HUES64 (cell line): ENCODE data around the gene GSDMA. TPM values are rescaled to one million over a fixed set of nuclear protein-coding genes. Genes with fewer than 3 reads are reported as not detected.

Experiments
- H3K27ac ChIP-seq: 2 replicates; pipeline ENCODE4 v1.7.0; 2013; ENCODE audit warnings: low read depth, low read length, inconsistent platforms
- H3K27me3 ChIP-seq: 2 replicates; pipeline ENCODE4 v1.6.1; 2013; ENCODE audit warnings: mild to moderate bottlenecking, low read length; ENCODE audit not compliant: insufficient read depth
- H3K36me3 ChIP-seq: 2 replicates; pipeline ENCODE4 v1.6.1; 2013; ENCODE audit warnings: mild to moderate bottlenecking, low read length; ENCODE audit not compliant: insufficient read depth
- H3K4me1 ChIP-seq: 2 replicates; pipeline ENCODE4 v1.6.1; 2013; ENCODE audit warnings: mild to moderate bottlenecking, low read length, moderate library complexity; ENCODE audit not compliant: insufficient read depth
- H3K4me3 ChIP-seq: 2 replicates; pipeline ENCODE4 v1.5.1; 2013; ENCODE audit warnings: mild to moderate bottlenecking, low read length, moderate library complexity
- H3K9ac ChIP-seq: 2 replicates; pipeline ENCODE4 v1.6.1; 2013; ENCODE audit warnings: mild to moderate bottlenecking, low read depth, low read length
- H3K9me3 ChIP-seq: 2 replicates; pipeline ENCODE4 v1.6.1; 2013; ENCODE audit warnings: low read depth, low read length; ENCODE audit not compliant: insufficient read depth
- WGBS: fragments of 150-250, 120-280 bp; methylation state at CpG from one replicate; pipeline ENCODE4 v1.1.7; 2013; ENCODE audit warnings: missing lambda C conversion rate; 5-methylcytosine and 5-hydroxymethylcytosine counted together
- polyA plus RNA-seq, 2 experiments: library from polyadenylated mRNA; stranded (reverse); fragments of 50-300 nt; gene quantifications; one replicate each; pipeline ENCODE4 v1.2.3, GENCODE V29; 2013

GSDMA gene
- polyA plus RNA-seq (2013, experiment 1 of 2): not detected
- polyA plus RNA-seq (2013, experiment 2 of 2): not detected

- Histone ChIP-seq H3K4me1 (no peaks in the 10 kb centered on the region), H3K27ac (no peak within 1 kb of the TSS)
Measured at GRCh38 chr17:39962642-39963220, at the start of gene GSDMA. TSS of gene GSDMA (plus strand) at chr17:39963004. CDS start at chr17:39965688, 2,684 bp downstream.

DNA sequence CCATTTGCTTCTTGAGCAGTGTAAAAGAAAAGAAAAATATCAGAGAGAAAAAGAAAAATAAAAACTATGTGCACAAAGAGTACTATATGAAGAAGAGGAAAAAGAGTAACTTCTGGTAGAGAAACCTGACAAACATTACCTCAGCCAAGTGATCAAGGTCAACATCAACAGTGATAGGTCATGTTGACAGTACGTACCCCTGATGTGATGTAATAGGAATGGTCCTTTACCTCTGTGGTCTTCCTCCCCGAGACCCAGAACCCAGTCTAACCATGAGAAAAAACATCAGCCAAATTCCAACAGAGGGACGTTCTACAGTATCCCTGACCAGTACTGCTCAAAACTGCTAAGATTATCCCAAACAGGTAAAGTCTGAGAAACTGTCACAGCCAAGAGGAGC lies 48.8 kb upstream of the GSDMA start:
- H3K27me3 ChIP-seq: no peaks in the 10 kb centered on the region
- H3K4me1 ChIP-seq: no peaks in the 10 kb centered on the region
- H3K36me3 ChIP-seq: peaks cover 8% of the 10 kb centered on the region; the same call in 1 of the 2 replicates
- H3K27ac ChIP-seq: no peak overlapping the region
- no peak overlapping the region for H3K9ac ChIP-seq
- WGBS: 93% methylated on average over 3 of the region's 3 CpGs
- no peaks in the 10 kb centered on the region for H3K9me3 ChIP-seq
- no peak overlapping the region for H3K4me3 ChIP-seq

More at GRCh38 chr17:39962642-39963220, at the start of gene GSDMA:
- no peaks in the 10 kb centered on the region for H3K36me3 ChIP-seq
- H3K9me3 ChIP-seq: no peaks in the 10 kb centered on the region
- no peak within 1 kb of the TSS for H3K4me3 ChIP-seq
- H3K27me3 ChIP-seq: no peaks in the 10 kb centered on the region
- WGBS: 91% methylated on average over 6 of the region's 6 CpGs
- H3K9ac ChIP-seq: no peak within 1 kb of the TSS

GRCh38 chr17:39915559-39915958 lies 47.2 kb upstream of the GSDMA start:
- Histone ChIP-seq H3K4me3 (no peak overlapping the region), H3K27ac (no peak overlapping the region), H3K4me1 (no peaks in the 10 kb centered on the region), H3K9ac (no peak overlapping the region), H3K27me3 (no peaks in the 10 kb centered on the region), H3K9me3 (no peaks in the 10 kb centered on the region), H3K36me3 (peaks cover 15% of the 10 kb centered on the region)
- WGBS: 91% methylated on average over 3 of the region's 4 CpGs

DNA sequence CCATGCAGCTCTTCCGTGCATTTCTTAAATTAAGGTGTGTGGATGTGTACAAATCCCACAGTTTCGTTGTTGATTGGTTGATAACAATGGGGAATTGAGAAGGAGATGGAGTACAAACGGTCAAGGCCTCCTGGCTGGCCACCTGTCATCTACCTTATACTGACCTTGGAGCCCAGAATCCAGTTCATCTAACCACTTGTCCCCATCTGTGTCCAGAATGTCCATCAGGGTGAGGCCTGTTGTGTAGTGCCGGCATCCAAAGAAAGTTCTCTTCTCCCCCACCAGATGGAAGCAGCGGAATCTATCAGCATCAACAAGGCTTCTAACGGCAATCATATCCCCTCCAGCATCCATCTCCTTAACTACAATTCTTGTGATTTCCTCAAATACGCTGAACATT lies 45.9 kb upstream of the GSDMA start:
- whole genome bisulfite sequencing: 90% methylated on average over 6 of the region's 7 CpGs
- Histone ChIP-seq H3K36me3 (peaks cover 27% of the 10 kb centered on the region), H3K9ac (no peak overlapping the region), H3K27me3 (no peaks in the 10 kb centered on the region), H3K4me3 (no peak overlapping the region), H3K9me3 (no peaks in the 10 kb centered on the region), H3K27ac (no peak overlapping the region), H3K4me1 (no peaks in the 10 kb centered on the region)

GRCh38 chr17:39919087-39919683 lies 43.6 kb upstream of the GSDMA start:
- Histone ChIP-seq H3K4me1 (no peaks in the 10 kb centered on the region), H3K27me3 (no peaks in the 10 kb centered on the region), H3K4me3 (no peak overlapping the region), H3K9ac (no peak overlapping the region), H3K27ac (no peak overlapping the region), H3K36me3 (peaks cover 45% of the 10 kb centered on the region), H3K9me3 (no peaks in the 10 kb centered on the region)
- WGBS: 94% methylated on average over 9 of the region's 9 CpGs

DNA sequence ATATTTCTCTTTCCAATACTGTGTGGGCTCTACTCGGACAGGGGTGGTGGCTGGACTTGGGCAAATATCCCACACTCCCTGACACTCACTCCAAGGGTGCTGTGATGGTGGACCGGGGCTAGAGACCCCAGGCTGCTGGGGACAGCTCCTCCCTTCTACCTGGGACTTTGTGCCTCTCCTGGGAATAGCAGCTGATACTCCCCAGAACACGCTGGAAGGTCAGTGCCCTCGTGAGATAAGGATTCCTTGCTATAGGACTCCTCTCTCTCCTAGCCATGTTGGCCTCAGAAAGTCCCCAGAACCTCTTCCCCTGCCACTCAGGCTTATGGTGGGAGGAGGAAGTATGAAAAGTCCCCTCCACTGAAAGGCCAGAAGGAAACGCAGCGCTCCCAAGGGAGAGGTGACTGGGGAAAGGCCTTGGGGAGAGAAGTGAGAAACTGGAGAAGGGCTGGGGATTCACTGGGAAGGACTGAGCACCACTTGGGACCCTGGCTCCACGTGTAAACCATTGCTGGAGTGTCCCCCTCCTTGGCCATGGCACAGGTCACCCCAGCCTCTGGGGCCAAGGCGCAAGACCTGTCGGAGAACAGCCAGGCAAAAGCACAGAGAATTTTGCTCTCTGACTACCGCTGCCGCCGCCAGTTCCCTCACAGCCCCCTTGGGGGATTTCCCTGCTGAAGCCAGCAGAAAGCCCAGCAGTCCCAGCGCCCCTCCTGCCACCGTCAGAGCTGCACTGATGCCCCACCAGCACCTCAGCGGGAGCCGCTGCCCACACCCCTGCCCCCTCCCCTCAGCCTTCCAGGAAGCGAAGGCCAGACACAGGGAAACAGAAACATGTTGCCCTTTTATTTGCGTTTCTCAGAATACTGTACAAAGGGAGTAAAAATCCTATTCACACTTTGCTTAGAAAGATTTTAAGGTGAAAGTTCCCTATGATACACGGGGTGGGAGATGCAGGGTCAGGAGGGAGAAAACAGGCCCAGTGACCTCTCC lies 42.3 kb upstream of the GSDMA start:
- H3K9me3 ChIP-seq: no peaks in the 10 kb centered on the region
- H3K27ac ChIP-seq: no peak overlapping the region
- 93% methylated on average over 19 of the region's 19 CpGs for WGBS
- no peaks in the 10 kb centered on the region for H3K27me3 ChIP-seq
- H3K4me1 ChIP-seq: peaks cover 9% of the 10 kb centered on the region; the same call in 1 of the 2 replicates
- H3K9ac ChIP-seq: no peak overlapping the region
- peaks cover 44% of the 10 kb centered on the region for H3K36me3 ChIP-seq
- no peak overlapping the region for H3K4me3 ChIP-seq

DNA sequence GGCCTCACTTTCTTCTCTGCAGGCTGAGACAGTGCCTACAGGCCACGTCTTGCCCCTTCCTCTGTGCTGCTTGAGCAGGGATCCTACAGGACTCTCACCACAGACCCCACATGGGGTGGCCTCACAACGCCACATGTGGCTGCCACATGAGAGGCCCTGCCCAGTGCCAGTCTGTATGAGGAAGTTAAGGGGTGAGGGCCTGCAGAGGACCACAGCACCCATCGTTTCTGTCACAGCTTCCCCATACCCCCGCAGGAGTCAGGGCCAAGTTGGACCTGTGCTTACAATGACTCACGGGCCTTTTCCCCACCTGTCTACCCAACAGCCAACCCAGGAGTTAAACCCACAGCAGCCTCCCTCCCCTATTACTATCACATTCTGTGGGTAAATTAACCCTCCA lies 41.5 kb upstream of the GSDMA start:
- Histone ChIP-seq H3K4me3 (no peak overlapping the region), H3K4me1 (peaks cover 17% of the 10 kb centered on the region), H3K36me3 (peaks cover 44% of the 10 kb centered on the region), H3K9me3 (no peaks in the 10 kb centered on the region), H3K27ac (no peak overlapping the region), H3K27me3 (no peaks in the 10 kb centered on the region), H3K9ac (no peak overlapping the region)
- WGBS: 96% methylated on average over 5 of the region's 5 CpGs

- peaks cover 20% of the 10 kb centered on the region for H3K4me1 ChIP-seq
- no peaks in the 10 kb centered on the region for H3K9me3 ChIP-seq
- no peak overlapping the region for H3K9ac ChIP-seq
- no peak overlapping the region for H3K4me3 ChIP-seq
- H3K27me3 ChIP-seq: no peaks in the 10 kb centered on the region
- H3K27ac ChIP-seq: no peak overlapping the region
- peaks cover 44% of the 10 kb centered on the region for H3K36me3 ChIP-seq
- 94% methylated on average over 6 of the region's 6 CpGs for WGBS
Measured at GRCh38 chr17:39922006-39922405, 40.8 kb upstream of the GSDMA start.

- no peaks in the 10 kb centered on the region for H3K27me3 ChIP-seq
- WGBS: 94% methylated on average over 6 of the region's 6 CpGs
- peaks cover 44% of the 10 kb centered on the region for H3K36me3 ChIP-seq
- H3K4me1 ChIP-seq: peaks cover 22% of the 10 kb centered on the region
- no peak overlapping the region for H3K4me3 ChIP-seq
- no peaks in the 10 kb centered on the region for H3K9me3 ChIP-seq
- H3K9ac ChIP-seq: no peak overlapping the region
- no peak overlapping the region for H3K27ac ChIP-seq
Measured at GRCh38 chr17:39923230-39923629, 39.6 kb upstream of the GSDMA start.

DNA sequence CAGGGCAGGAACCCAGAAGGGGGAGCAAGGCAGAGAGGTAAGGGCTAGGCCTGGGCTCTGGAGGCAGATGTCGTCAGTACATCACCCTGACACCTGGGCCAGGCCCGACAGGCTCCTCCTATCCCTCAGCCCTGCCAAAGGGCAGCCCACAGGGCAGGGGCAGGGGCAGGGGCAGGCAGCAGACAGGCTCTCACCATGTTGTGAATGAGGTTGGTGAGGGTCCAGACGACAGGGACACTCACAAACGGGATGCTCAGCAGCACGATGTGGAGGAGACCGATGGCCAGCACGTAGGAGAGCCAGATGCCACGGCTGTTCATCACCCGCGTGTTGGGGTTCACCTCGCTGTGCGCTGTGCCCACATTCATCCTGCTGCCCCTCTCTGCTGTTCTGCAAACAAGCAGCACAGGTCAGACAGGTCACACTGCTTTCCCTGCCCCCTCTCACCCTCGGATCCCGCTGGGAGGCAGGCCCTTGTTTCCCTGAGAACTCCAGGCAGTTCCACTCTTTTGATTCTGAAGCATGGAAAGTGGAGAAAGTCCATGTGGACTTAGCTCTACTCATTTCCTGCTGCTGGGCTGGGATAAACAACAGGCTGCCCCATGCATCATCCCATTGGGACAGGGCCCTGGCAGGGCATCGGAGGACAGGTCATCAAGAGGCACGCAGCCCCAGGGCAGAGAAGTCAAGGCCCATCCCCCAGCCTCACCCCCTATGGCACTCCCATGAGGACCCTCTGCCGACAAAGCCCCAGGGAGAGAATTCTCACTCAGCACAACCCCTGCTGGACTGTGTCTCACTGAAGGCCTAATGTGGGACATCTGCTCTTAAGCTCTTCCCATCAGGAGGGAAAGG lies 38.7 kb upstream of the GSDMA start:
- Histone ChIP-seq H3K36me3 (peaks cover 44% of the 10 kb centered on the region), H3K4me3 (no peak overlapping the region), H3K9ac (no peak overlapping the region), H3K9me3 (no peaks in the 10 kb centered on the region), H3K4me1 (peaks cover 26% of the 10 kb centered on the region), H3K27ac (peak overlapping the region; percentile 5; the same call in 1 of the 2 replicates), H3K27me3 (no peaks in the 10 kb centered on the region)
- 80% methylated on average over 17 of the region's 17 CpGs for WGBS
